SK-N-SH (cell line): Measurements from ENCODE around the gene POLN. TPM values are rescaled to one million over a fixed set of nuclear protein-coding genes. Genes with fewer than 3 reads are reported as not detected.

Experiments
- CTCF ChIA-PET: fragments of 300-600, 350-600 bp; formaldehyde crosslinking; extraction: SDS; loops from one replicate; lab custom pipeline; 2021; lab: Yijun Ruan, JAX
- POLR2A ChIA-PET: fragments of 350-600 bp; sonication (Branson Sonifier 250); formaldehyde crosslinking; extraction: SDS; loops from one replicate; lab custom pipeline; 2020; ENCODE audit warnings: antibody characterized with exemption, inconsistent platforms; lab: Yijun Ruan, JAX
- DNase-seq: peaks from one replicate; pipeline ENCODE4 v3.0.0; 2012
- H2AFZ ChIP-seq: fragments of 200-600 bp; sonication (generic); 2 replicates; pipeline ENCODE4 v1.8.1; 2016; ENCODE audit warnings: antibody characterized with exemption, mild to moderate bottlenecking, low read depth
- H3F3A ChIP-seq: fragments of 200-600 bp; sonication (generic); replicated peaks from 2 replicates; pipeline ENCODE3; 2016; ENCODE audit warnings: antibody characterized with exemption, mild to moderate bottlenecking; ENCODE audit not compliant: insufficient read depth
- H3K27ac ChIP-seq, 2 experiments: fragments of 200-500 bp in 1 of 2; fragments of 200-600 bp in 1 of 2; sonication (Bioruptor generic) in 1 of 2; sonication (generic), shearing (Covaris generic) in 1 of 2; 2 replicates each; pipeline versions ENCODE4 v1.5.1 to v1.6.1; 2014 to 2016; ENCODE audit warnings: low read depth in 2 of 2, inconsistent platforms in 1 of 2, low read length in 1 of 2, mild to moderate bottlenecking in 1 of 2, mixed read lengths in 1 of 2
- H3K27me3 ChIP-seq: fragments of 200-600 bp; sonication (generic), shearing (Covaris generic); 2 replicates; pipeline ENCODE4 v1.6.1; 2016; ENCODE audit warnings: mixed run types; ENCODE audit not compliant: insufficient read depth
- H3K36me3 ChIP-seq, 2 experiments: fragments of 200-500 bp in 1 of 2; fragments of 200-600 bp in 1 of 2; sonication (Bioruptor generic) in 1 of 2; sonication (generic) in 1 of 2; replicated peaks in 1 of 2; 2 replicates each; pipeline versions ENCODE3 to v1.5.1; 2014 to 2016; ENCODE audit warnings: low read length in 1 of 2, mild to moderate bottlenecking in 1 of 2; ENCODE audit not compliant: insufficient read depth in 2 of 2, control insufficient read depth in 1 of 2
- H3K4me1 ChIP-seq, 2 experiments: fragments of 200-500 bp in 1 of 2; fragments of 200-600 bp in 1 of 2; sonication (Bioruptor generic) in 1 of 2; sonication (generic), shearing (Covaris generic) in 1 of 2; 2 replicates each; pipeline versions ENCODE4 v1.5.1 to v1.6.1; 2014 to 2016; ENCODE audit warnings: low read depth in 1 of 2, low read length in 1 of 2, mixed run types in 1 of 2; ENCODE audit not compliant: insufficient read depth in 2 of 2, control insufficient read depth in 1 of 2
- H3K4me2 ChIP-seq: fragments of 200-600 bp; sonication (generic), shearing (Covaris generic); 2 replicates; pipeline ENCODE4 v1.6.1; 2017; ENCODE audit warnings: mixed run types
- H3K4me3 ChIP-seq, 2 experiments: fragments of 200-500 bp in 1 of 2; fragments of 200-600 bp in 1 of 2; sonication (Bioruptor generic) in 1 of 2; sonication (generic), shearing (Covaris generic) in 1 of 2; 2 replicates each; pipeline versions ENCODE4 v1.5.1 to v1.8.1; 2014 to 2016; ENCODE audit warnings: low read depth in 2 of 2, inconsistent platforms in 1 of 2, low read length in 1 of 2, mild to moderate bottlenecking in 1 of 2, mixed read lengths in 1 of 2, moderate library complexity in 1 of 2
- H3K79me2 ChIP-seq: fragments of 200-600 bp; sonication (generic); 2 replicates; pipeline ENCODE4 v1.8.1; 2017; ENCODE audit warnings: mild to moderate bottlenecking; ENCODE audit not compliant: insufficient read depth
- H3K9ac ChIP-seq: fragments of 200-600 bp; sonication (generic); 2 replicates; pipeline ENCODE4 v1.6.1; 2017; ENCODE audit warnings: mixed run types
- H3K9me2 ChIP-seq: fragments of 200-600 bp; sonication (generic); 2 replicates; pipeline ENCODE4 v1.6.1; 2017; ENCODE audit warnings: mixed run types
- H3K9me3 ChIP-seq: fragments of 200-600 bp; sonication (generic); 2 replicates; pipeline ENCODE4 v1.6.1; 2017; ENCODE audit warnings: mixed run types, mild to moderate bottlenecking, moderate library complexity
- H4K20me1 ChIP-seq: fragments of 200-600 bp; sonication (generic); 2 replicates; pipeline ENCODE4 v1.6.1; 2017; ENCODE audit warnings: mild to moderate bottlenecking, mixed run types; ENCODE audit not compliant: insufficient read depth
- EP300 ChIP-seq, 2 experiments: IDR thresholded peaks; 2 replicates each; pipeline versions ENCODE4 v1.4.0 to v1.6.1; 2012; ENCODE audit warnings: borderline replicate concordance in 1 of 2, low read depth in 1 of 2, low read length in 1 of 2
- EZH2phosphoT487 ChIP-seq: fragments of 200-600 bp; sonication (generic); IDR thresholded peaks from 2 replicates; pipeline ENCODE4 v1.6.1; 2017; ENCODE audit warnings: low read depth, mixed run types, mild to moderate bottlenecking, antibody characterized with exemption, moderate library complexity, borderline replicate concordance
- FOSL2 ChIP-seq: IDR thresholded peaks from 2 replicates; pipeline ENCODE4 v1.4.0; 2012; ENCODE audit warnings: low read depth, mild to moderate bottlenecking, moderate library complexity, borderline replicate concordance
- FOXJ3 ChIP-seq: sonication (generic); formaldehyde crosslinking; IDR thresholded peaks from 2 replicates; pipeline ENCODE4 v1.5.1; 2020; ENCODE audit warnings: mild to moderate bottlenecking, missing genetic modification reagents
- FOXM1 ChIP-seq: IDR thresholded peaks from 2 replicates; pipeline ENCODE4 v1.4.0; 2012; ENCODE audit warnings: low read depth, mild to moderate bottlenecking
- GABPA ChIP-seq: IDR thresholded peaks from 2 replicates; pipeline ENCODE4 v1.4.0; 2012; ENCODE audit warnings: low read depth, mild to moderate bottlenecking
- GATA2 ChIP-seq: sonication (generic); formaldehyde crosslinking; IDR thresholded peaks from 2 replicates; pipeline ENCODE4 v1.5.0; 2020; ENCODE audit warnings: mild to moderate bottlenecking, missing genetic modification reagents
- JUND ChIP-seq: IDR thresholded peaks from 2 replicates; pipeline ENCODE4 v1.4.0; 2012
- MXI1 ChIP-seq: IDR thresholded peaks from 2 replicates; pipeline ENCODE4 v1.6.1; 2012; ENCODE audit warnings: mild to moderate bottlenecking, low read depth, low read length, improper control_type of control experiment
- NRF1 ChIP-seq: IDR thresholded peaks from 2 replicates; pipeline ENCODE4 v1.6.1; 2012; ENCODE audit warnings: low read depth, mild to moderate bottlenecking, low read length
- POLR2AphosphoS5 ChIP-seq: IDR thresholded peaks from 2 replicates; pipeline ENCODE4 v1.6.1; 2012; ENCODE audit warnings: low read depth, low read length
- RAD21 ChIP-seq: IDR thresholded peaks from 2 replicates; pipeline ENCODE4 v1.6.1; 2012; ENCODE audit warnings: mild to moderate bottlenecking, low read length
- RFX5 ChIP-seq: IDR thresholded peaks from 2 replicates; pipeline ENCODE4 v1.6.1; 2012; ENCODE audit warnings: mild to moderate bottlenecking, improper control_type of control experiment, low read length
- RXRA ChIP-seq: IDR thresholded peaks from 2 replicates; pipeline ENCODE4 v1.4.0; 2012; ENCODE audit warnings: low read depth, mild to moderate bottlenecking, borderline replicate concordance
- SMC3 ChIP-seq: IDR thresholded peaks from 2 replicates; pipeline ENCODE4 v1.6.1; 2012; ENCODE audit warnings: low read depth, low read length, improper control_type of control experiment
- TCF12 ChIP-seq: IDR thresholded peaks from 2 replicates; pipeline ENCODE4 v1.4.0; 2012
- YY1 ChIP-seq: IDR thresholded peaks from 2 replicates; pipeline ENCODE4 v1.4.0; 2012; ENCODE audit warnings: low read depth, mild to moderate bottlenecking
- WGBS: methylation state at CpG from one replicate; pipeline ENCODE4 v1.1.6; 2017; ENCODE audit warnings: low lambda C conversion rate; 5-methylcytosine and 5-hydroxymethylcytosine counted together
- polyA plus RNA-seq, 3 experiments: library from polyadenylated mRNA; depleted of rRNA; stranded (reverse); fragments of >200 nt; gene quantifications; 2 replicates each; pipeline ENCODE4 v1.2.3, GENCODE V29; 2012
- TF ChIP-seq, protein P1 (sequence below): fragments of 150-350 bp; IDR thresholded peaks from 2 replicates; pipeline ENCODE4 v1.6.1; 2016; ENCODE audit warnings: mild to moderate bottlenecking, low read depth, low read length
- TF ChIP-seq, protein P2 (sequence below): IDR thresholded peaks from 2 replicates; pipeline ENCODE4 v1.4.0; 2012; ENCODE audit warnings: low read depth, borderline replicate concordance
- TF ChIP-seq, protein P3 (sequence below): fragments of 200-600 bp; sonication (generic); IDR thresholded peaks from 2 replicates; pipeline ENCODE4 v1.6.1; 2017; ENCODE audit warnings: antibody characterized with exemption, mild to moderate bottlenecking, moderate library complexity

The POLN gene
- polyA plus RNA-seq, 1 of the 3 experiments (the other 2 are of a cell fraction), result 0.67 TPM

DNA sequence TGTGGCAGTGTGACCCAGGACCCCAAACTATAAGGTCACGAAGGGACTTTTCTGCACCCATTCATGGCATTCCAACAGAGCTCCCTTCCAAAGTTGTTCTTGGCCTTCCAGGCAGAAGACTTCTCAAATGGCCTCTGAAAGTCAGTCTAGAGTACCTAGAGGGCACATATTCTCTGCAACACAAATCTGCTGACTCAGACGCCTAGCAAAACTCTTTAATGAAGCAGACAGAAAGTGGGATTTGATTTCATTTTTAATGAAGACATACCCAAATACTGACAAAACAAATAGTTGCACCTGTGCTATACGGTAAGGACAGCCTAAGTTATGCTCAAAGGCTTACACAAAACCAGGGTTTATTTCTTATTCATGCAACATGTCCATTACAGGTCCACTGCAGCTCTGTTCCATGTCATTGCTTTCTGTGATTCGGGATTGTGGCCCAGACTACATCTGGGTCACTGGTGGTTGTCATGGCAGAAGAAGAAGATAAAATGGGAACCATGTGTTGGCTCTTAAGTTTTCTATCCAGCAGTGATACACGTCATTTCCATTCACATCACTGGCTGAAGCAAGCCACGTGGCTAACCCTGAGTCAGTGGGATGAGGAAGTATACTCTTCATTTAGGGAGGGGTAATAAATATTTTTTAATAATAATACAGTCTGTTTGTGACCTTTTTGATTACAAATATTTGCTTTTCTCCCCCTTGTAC lies 125.1 kb downstream of the POLN start:
- no peaks in the 10 kb centered on the region for H3K9me2 ChIP-seq
- H4K20me1 ChIP-seq, result no peaks in the 10 kb centered on the region
- no peak overlapping the region for H3K9ac ChIP-seq
- CTCF ChIA-PET, result interaction anchor here (1.7 kb wide), 1 partner anchor 103 kb away, joined by 4 read pairs; no protein-coding TSS in a partner anchor
- WGBS, result 32% methylated on average over 6 of the region's 6 CpGs
- DNase-seq, result no peak
- H3K27me3 ChIP-seq, result no peaks in the 10 kb centered on the region
- H3K9me3 ChIP-seq, result no peaks in the 10 kb centered on the region
- no peak overlapping the region for H2AFZ ChIP-seq
- no peaks in the 10 kb centered on the region for H3K4me1 ChIP-seq
- H3K79me2 ChIP-seq, result no peaks in the 10 kb centered on the region
- H3K27ac ChIP-seq, result no peak overlapping the region
- H3K4me2 ChIP-seq, result no peak overlapping the region
- TF ChIP-seq EP300 (IDR thresholded peaks at IDR 0.05; ENCODE audit: borderline replicate concordance in 1 of 2, low read depth in 1 of 2, low read length in 1 of 2), result no peak
- no peak for TF ChIP-seq YY1
- TF ChIP-seq NRF1, result no peak
- no peak for TF ChIP-seq RFX5
- no peak for TF ChIP-seq RXRA
- TF ChIP-seq, protein P1, sequence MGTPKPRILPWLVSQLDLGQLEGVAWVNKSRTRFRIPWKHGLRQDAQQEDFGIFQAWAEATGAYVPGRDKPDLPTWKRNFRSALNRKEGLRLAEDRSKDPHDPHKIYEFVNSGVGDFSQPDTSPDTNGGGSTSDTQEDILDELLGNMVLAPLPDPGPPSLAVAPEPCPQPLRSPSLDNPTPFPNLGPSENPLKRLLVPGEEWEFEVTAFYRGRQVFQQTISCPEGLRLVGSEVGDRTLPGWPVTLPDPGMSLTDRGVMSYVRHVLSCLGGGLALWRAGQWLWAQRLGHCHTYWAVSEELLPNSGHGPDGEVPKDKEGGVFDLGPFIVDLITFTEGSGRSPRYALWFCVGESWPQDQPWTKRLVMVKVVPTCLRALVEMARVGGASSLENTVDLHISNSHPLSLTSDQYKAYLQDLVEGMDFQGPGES, result no peak
- TF ChIP-seq FOSL2, result no peak
- TF ChIP-seq, protein P2, sequence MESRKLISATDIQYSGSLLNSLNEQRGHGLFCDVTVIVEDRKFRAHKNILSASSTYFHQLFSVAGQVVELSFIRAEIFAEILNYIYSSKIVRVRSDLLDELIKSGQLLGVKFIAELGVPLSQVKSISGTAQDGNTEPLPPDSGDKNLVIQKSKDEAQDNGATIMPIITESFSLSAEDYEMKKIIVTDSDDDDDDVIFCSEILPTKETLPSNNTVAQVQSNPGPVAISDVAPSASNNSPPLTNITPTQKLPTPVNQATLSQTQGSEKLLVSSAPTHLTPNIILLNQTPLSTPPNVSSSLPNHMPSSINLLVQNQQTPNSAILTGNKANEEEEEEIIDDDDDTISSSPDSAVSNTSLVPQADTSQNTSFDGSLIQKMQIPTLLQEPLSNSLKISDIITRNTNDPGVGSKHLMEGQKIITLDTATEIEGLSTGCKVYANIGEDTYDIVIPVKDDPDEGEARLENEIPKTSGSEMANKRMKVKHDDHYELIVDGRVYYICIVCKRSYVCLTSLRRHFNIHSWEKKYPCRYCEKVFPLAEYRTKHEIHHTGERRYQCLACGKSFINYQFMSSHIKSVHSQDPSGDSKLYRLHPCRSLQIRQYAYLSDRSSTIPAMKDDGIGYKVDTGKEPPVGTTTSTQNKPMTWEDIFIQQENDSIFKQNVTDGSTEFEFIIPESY, result no peak
- POLR2A ChIA-PET, result no interaction called here
- no peaks in the 10 kb centered on the region for H3F3A ChIP-seq
- H3K4me3 ChIP-seq, result no peak overlapping the region
- H3K36me3 ChIP-seq, result no peaks in the 10 kb centered on the region

DNA sequence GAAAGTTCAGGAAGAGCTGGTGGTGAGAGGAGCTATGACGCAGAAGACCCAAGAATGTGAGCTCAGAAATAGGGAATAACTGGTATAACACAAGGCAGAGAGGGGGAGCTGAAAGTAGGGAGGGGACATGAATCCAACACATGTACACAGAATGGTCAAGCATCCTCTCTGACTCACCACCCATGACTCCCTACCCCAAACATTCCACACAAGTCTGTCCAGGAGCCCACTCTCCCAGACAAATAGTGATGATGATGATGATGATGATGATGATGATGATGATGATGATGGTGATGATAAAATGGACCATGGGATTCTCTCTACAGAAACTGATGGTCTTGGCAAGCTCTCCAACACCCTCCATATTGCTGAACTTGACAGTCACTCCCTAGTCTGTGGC lies 136.4 kb downstream of the POLN start:
- Histone ChIP-seq H3K27ac (no peak overlapping the region), H3K4me2 (no peak overlapping the region), H3K79me2 (no peaks in the 10 kb centered on the region), H3K36me3 (no peaks in the 10 kb centered on the region), H3F3A (no peaks in the 10 kb centered on the region), H3K4me3 (no peak overlapping the region), H3K27me3 (0 out of 2 replicates have a peak, but pooled peaks cover 5% of the 10 kb centered on the region), H3K9me3 (no peaks in the 10 kb centered on the region), H3K9ac (no peak overlapping the region), H4K20me1 (no peaks in the 10 kb centered on the region), H3K9me2 (no peaks in the 10 kb centered on the region), H3K4me1 (no peaks in the 10 kb centered on the region), H2AFZ (no peak overlapping the region)
- no peak for DNase-seq
- TF ChIP-seq GABPA (no peak), FOXM1 (no peak), GATA2 (CRISPR knock-in tag) (no peak), SMC3 (no peak), FOSL2 (no peak), MXI1 (no peak), EZH2phosphoT487 (no peak), POLR2AphosphoS5 (no peak), RXRA (no peak), TCF12 (no peak), RAD21 (no peak), JUND (no peak), FOXJ3 (CRISPR knock-in tag) (no peak)
- TF ChIP-seq, protein P3, sequence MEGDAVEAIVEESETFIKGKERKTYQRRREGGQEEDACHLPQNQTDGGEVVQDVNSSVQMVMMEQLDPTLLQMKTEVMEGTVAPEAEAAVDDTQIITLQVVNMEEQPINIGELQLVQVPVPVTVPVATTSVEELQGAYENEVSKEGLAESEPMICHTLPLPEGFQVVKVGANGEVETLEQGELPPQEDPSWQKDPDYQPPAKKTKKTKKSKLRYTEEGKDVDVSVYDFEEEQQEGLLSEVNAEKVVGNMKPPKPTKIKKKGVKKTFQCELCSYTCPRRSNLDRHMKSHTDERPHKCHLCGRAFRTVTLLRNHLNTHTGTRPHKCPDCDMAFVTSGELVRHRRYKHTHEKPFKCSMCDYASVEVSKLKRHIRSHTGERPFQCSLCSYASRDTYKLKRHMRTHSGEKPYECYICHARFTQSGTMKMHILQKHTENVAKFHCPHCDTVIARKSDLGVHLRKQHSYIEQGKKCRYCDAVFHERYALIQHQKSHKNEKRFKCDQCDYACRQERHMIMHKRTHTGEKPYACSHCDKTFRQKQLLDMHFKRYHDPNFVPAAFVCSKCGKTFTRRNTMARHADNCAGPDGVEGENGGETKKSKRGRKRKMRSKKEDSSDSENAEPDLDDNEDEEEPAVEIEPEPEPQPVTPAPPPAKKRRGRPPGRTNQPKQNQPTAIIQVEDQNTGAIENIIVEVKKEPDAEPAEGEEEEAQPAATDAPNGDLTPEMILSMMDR, result no peak
- TF ChIP-seq, protein P2, result no peak
- WGBS, result 39% methylated on average over 1 of the region's 1 CpG
- CTCF ChIA-PET, result no interaction called here
- POLR2A ChIA-PET, result no interaction called here
